GM18909 (cell line): ENCODE data around the gene BTBD6.
A peak's percentile ranks its signal among the peaks of the same experiment; 100 is the strongest.
"Not testable (repeated sequence)": the region's sequence is repeated elsewhere in the genome, so short reads cannot be mapped to it uniquely, and the experiment has no call there.

Experiments
- ATAC-seq: cut with Tn5 transposase; IDR thresholded peaks from one replicate; pipeline ENCODE4 v1.9.1; 2021; ENCODE audit warnings: mild to moderate bottlenecking; ENCODE audit not compliant: unreplicated experiment, poor library complexity

BTBD6 gene

DNA sequence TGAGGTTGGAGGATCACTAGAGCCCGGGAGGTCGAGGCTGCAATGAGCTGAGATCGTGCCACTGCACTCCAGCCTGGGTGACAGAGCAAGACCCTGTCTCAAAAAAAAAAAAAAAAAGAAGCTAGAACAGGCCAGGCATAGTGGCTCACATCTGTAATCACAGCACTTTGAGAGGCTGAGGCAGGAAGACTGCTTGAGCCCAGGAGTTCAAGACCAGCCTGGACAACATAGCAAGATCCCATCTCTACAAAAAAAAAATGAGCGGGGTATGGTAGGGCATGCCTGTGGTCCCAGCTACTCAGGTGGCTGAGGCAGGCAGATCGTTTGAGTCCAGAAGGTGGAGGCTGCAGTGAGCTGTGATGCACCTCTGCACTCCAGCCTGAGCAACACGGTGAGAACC lies 40.6 kb downstream of the BTBD6 start:
- ATAC-seq: not testable (repeated sequence)

DNA sequence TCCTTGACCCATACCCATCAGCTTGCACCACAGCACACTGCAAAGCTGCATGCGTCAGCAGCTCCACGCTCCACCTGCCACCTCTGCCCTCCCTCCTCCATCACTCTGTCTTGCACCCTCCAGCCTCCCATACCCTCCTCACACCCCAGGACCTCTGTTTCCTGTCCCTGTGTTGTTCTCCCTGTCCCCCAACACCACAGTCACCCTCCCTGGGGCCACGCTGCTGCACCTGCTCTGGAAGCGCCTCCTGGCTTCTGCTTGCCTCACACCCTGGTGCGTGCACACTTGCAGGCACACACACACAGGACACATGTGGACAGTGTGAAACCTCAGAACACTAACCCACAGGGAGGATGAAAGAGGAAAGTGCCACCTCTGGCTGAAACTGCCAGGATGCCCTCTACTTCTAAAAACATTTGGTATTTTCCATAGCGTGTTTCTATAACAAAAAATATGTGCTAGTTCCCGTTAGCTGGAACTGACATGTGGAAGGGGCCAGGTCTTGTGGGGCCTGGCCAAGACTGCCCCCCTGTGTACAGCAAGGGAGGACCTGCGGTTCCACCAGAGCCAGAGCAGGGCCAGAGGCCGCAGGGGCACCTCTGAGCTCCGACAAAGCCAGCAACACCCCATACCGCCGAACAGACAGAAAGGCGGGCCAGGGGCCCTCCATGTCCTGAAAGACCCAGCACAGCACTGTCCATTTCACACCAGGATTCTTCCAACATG lies 42.5 kb downstream of the BTBD6 start:
- no peak for ATAC-seq

DNA sequence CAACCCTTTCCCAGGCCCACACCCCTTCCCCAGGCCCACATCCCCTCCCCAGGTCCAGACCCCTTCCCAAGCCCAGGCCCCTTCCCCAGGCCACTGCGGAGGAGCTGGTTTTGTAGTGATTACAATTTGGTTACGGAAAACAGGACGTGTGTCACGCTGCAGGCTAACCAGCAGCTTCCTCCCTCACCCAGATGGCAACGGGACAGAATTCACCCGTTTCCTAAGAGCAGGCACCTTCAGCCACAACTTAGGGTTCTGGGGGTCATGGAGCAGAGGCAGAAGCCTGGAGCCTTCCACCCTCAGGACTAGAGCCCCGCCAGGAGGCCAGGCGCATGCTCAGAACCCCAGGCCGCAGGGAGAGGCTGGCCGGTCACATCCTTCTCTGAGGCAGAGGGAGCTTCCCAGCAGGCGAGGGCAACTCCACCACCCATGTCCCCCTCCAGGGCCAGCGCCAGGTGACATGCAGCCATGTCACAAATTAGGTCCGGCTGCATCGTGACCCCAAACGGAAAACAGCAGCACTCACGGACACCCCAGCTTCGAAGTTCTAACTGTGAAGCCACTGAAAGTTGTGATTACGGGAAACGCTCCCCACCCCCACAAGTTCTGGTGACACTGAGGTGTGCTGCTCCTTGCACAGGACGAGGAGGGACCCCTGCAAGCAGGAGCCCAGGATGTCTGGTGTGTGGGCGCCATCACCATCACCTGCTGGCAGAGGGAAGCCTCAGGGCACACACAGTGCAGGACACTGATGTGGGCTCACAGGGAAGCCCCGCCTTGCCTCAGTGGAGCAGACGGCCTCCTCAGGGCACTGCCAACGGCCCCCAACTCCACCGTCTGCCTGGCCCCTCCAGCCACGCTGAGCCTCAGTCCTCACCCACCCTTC lies 44.7 kb downstream of the BTBD6 start:
- peak; percentile 8 for ATAC-seq

GRCh38 chr14:105294142-105294597 lies 45.8 kb downstream of the BTBD6 start:
- peak; percentile 73 for ATAC-seq

DNA sequence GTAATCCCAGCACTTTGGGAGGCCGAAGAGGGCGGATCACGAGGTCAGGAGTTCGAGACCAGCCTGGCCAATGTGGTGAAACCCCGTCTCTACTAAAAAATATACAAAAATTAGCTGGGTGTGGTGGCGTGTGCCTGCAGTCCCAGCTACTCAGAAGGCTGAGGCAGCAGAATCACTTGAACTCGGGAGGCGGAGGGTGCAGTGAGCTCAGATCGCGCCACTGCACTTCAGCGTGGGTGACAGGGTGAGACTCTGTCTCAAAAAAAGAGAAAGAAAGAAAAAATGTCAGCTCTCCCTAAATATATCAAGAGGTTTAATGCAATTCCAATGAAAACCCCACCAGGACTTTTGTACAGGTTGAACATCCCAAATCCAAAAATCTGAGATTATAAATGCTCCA lies 49.0 kb downstream of the BTBD6 start:
- ATAC-seq: not testable (repeated sequence)

- peak; percentile 15 for ATAC-seq
Observed at GRCh38 chr14:105299654-105300541, 51.6 kb downstream of the BTBD6 start.
